GM21528 (cell line): Measurements from ENCODE around the gene DMD.
A peak's percentile ranks its signal among the peaks of the same experiment; 100 is the strongest.

Experiments used
- ATAC-seq: cut with Tn5 transposase; IDR thresholded peaks from one replicate; pipeline ENCODE4 v1.9.1; 2021; ENCODE audit warnings: mild to moderate bottlenecking, moderate library complexity; ENCODE audit not compliant: unreplicated experiment, low FRiP score

DMD gene

GRCh38 chrX:31287861-31288260, 1923.5 kb downstream of the DMD start:
- ATAC-seq: no peak

GRCh38 chrX:31280580-31280979, 1930.8 kb downstream of the DMD start:
- ATAC-seq: no peak

- no peak for ATAC-seq
Observed at GRCh38 chrX:31279359-31279758, 1932.0 kb downstream of the DMD start.

GRCh38 chrX:31272472-31272775, 1938.9 kb downstream of the DMD start:
- no peak for ATAC-seq

- ATAC-seq: no peak
Observed at GRCh38 chrX:31271615-31272471, 1939.5 kb downstream of the DMD start.

- ATAC-seq: no peak
Observed at GRCh38 chrX:31269914-31270313, 1941.4 kb downstream of the DMD start.

GRCh38 chrX:31268359-31268758, 1943.0 kb downstream of the DMD start:
- no peak for ATAC-seq

GRCh38 chrX:31266203-31267076, 1944.9 kb downstream of the DMD start:
- ATAC-seq: peak; percentile 95

- no peak for ATAC-seq
Observed at GRCh38 chrX:31265383-31265782, 1946.0 kb downstream of the DMD start.

GRCh38 chrX:31260351-31260750, 1951.0 kb downstream of the DMD start:
- no peak for ATAC-seq

- no peak for ATAC-seq
Observed at GRCh38 chrX:31258166-31258565, 1953.2 kb downstream of the DMD start.

GRCh38 chrX:31255310-31256033, 1955.9 kb downstream of the DMD start:
- ATAC-seq: no peak

GRCh38 chrX:31252133-31252532, 1959.2 kb downstream of the DMD start:
- no peak for ATAC-seq

GRCh38 chrX:31251336-31251735, 1960.0 kb downstream of the DMD start:
- no peak for ATAC-seq

GRCh38 chrX:31245714-31246113, 1965.6 kb downstream of the DMD start:
- ATAC-seq: peak; percentile 57

- ATAC-seq: no peak
Observed at GRCh38 chrX:31243804-31244203, 1967.5 kb downstream of the DMD start.

GRCh38 chrX:31240982-31241381, 1970.4 kb downstream of the DMD start:
- no peak for ATAC-seq

- peak; percentile 66 for ATAC-seq
Observed at GRCh38 chrX:31237189-31237588, 1974.2 kb downstream of the DMD start.

GRCh38 chrX:31236231-31236630, 1975.1 kb downstream of the DMD start:
- ATAC-seq: peak; percentile 50

- ATAC-seq: no peak
Observed at GRCh38 chrX:31233941-31234496, 1977.3 kb downstream of the DMD start.

- ATAC-seq: no peak
Observed at GRCh38 chrX:31232506-31232905, 1978.8 kb downstream of the DMD start.
